RPMI8226 (cell line): Measurements from ENCODE around the gene UBE2V1.
A peak's percentile ranks its signal among the peaks of the same experiment; 100 is the strongest.

Experiments
- DNase-seq: peaks from one replicate; pipeline ENCODE4 v3.0.0-alpha.2; 2015

The UBE2V1 gene

GRCh38 chr20:50061151-50062005 is 51.6 kb downstream of the UBE2V1 start:
- DNase-seq = no peak

GRCh38 chr20:50058662-50059402 is 54.1 kb downstream of the UBE2V1 start:
- DNase-seq = no peak

GRCh38 chr20:50057714-50058053 is 55.3 kb downstream of the UBE2V1 start:
- no peak for DNase-seq

GRCh38 chr20:50056951-50057713 is 55.8 kb downstream of the UBE2V1 start:
- peak; percentile 36 for DNase-seq

- DNase-seq = no peak
Observed at GRCh38 chr20:50056408-50056926, 56.5 kb downstream of the UBE2V1 start.

GRCh38 chr20:50055524-50056083 is 57.3 kb downstream of the UBE2V1 start:
- no peak for DNase-seq

GRCh38 chr20:50054626-50055511 is 58.1 kb downstream of the UBE2V1 start:
- DNase-seq = no peak

- DNase-seq = no peak
Observed at GRCh38 chr20:50054231-50054547, 58.8 kb downstream of the UBE2V1 start.

GRCh38 chr20:50053362-50054230 is 59.4 kb downstream of the UBE2V1 start:
- DNase-seq = no peak

- no peak for DNase-seq
Observed at GRCh38 chr20:50052550-50053361, 60.2 kb downstream of the UBE2V1 start.

GRCh38 chr20:50050660-50051308 is 62.2 kb downstream of the UBE2V1 start:
- no peak for DNase-seq

- DNase-seq = no peak
Observed at GRCh38 chr20:50050214-50050613, 62.7 kb downstream of the UBE2V1 start.

- peak; percentile 60 for DNase-seq
Observed at GRCh38 chr20:50049442-50050026, 63.4 kb downstream of the UBE2V1 start.

GRCh38 chr20:50048420-50049166 is 64.4 kb downstream of the UBE2V1 start:
- DNase-seq = peak; percentile 16

- DNase-seq = no peak
Observed at GRCh38 chr20:50044353-50044960, 68.5 kb downstream of the UBE2V1 start.

GRCh38 chr20:50043573-50044352 is 69.2 kb downstream of the UBE2V1 start:
- DNase-seq = no peak
